Rectal smooth muscle tissue (tissue), 1 donor: ENCODE results near the gene EFNB3.

Experiments used
- H3K27ac ChIP-seq: one replicate; pipeline ENCODE4 v1.7.0; 2013; ENCODE audit warnings: low read depth, low read length, inconsistent platforms
- H3K27me3 ChIP-seq: one replicate; pipeline ENCODE4 v1.7.0; 2013; ENCODE audit warnings: low read length; ENCODE audit not compliant: control insufficient read depth, insufficient read depth
- H3K36me3 ChIP-seq: one replicate; pipeline ENCODE4 v1.7.0; 2013; ENCODE audit warnings: low read length; ENCODE audit not compliant: control insufficient read depth, insufficient read depth
- H3K4me1 ChIP-seq: one replicate; pipeline ENCODE4 v1.7.0; 2013; ENCODE audit warnings: low read length; ENCODE audit not compliant: control insufficient read depth, insufficient read depth
- H3K4me3 ChIP-seq: one replicate; pipeline ENCODE4 v1.7.0; 2013; ENCODE audit warnings: low read length
- H3K9ac ChIP-seq: one replicate; pipeline ENCODE4 v1.7.0; 2013; ENCODE audit warnings: low read length

Gene EFNB3

GRCh38 chr17:7705269-7706255, 560 bp downstream of the EFNB3 start:
- no peak overlapping the region for H3K9ac ChIP-seq
- H3K27me3 ChIP-seq = peaks cover 32% of the 10 kb centered on the region
- H3K4me3 ChIP-seq = no peak overlapping the region
- no peak overlapping the region for H3K27ac ChIP-seq
- peaks cover 3% of the 10 kb centered on the region for H3K36me3 ChIP-seq
- peaks cover 4% of the 10 kb centered on the region for H3K4me1 ChIP-seq

DNA sequence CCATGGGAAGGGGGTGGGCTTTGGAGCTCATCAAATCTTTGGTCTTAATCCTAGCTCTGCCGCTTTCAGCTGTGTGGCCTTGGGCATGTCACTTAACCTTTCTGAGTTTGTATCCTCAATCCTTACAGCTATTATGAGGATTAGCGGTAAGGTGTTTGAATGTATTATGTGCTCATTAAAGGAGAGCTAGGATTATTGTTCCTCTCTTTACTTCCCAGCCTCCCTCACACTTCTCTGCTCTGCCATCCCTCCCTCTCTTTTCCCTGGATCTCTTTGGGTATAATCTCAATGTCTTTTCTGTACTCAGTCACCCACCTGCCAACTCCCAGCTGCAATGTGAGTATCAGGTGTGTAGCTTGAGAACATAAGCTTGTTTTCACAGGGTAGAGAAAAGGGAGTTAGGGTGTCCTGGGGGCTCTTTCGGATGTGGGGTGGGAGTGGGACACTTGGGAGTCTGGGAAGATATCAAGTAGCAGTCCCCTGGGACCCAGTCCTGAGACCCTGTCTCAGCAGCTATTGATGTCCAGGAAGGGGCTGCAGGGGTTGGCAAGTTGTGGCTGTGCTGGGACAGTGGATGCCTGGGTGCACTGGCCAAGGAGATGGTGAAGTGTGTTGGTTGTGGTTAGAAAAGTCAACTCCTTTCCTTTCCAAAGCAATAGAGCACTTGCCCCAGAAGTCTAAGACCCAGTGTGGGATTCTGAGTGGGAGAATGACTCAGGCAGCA, 1.8 kb downstream of the EFNB3 start:
- peaks cover 33% of the 10 kb centered on the region for H3K27me3 ChIP-seq

GRCh38 chr17:7707446-7707845, 2.4 kb downstream of the EFNB3 start:
- H3K27ac ChIP-seq = no peak overlapping the region
- H3K4me3 ChIP-seq = no peak overlapping the region
- no peaks in the 10 kb centered on the region for H3K36me3 ChIP-seq
- peaks cover 38% of the 10 kb centered on the region for H3K27me3 ChIP-seq
- H3K4me1 ChIP-seq = peaks cover 4% of the 10 kb centered on the region
- H3K9ac ChIP-seq = no peak overlapping the region

More for the DNA sequence above, 1.8 kb downstream of the EFNB3 start:
- Histone ChIP-seq H3K36me3 (no peaks in the 10 kb centered on the region), H3K9ac (no peak overlapping the region), H3K27ac (no peak overlapping the region), H3K4me3 (no peak overlapping the region), H3K4me1 (peaks cover 4% of the 10 kb centered on the region)

DNA sequence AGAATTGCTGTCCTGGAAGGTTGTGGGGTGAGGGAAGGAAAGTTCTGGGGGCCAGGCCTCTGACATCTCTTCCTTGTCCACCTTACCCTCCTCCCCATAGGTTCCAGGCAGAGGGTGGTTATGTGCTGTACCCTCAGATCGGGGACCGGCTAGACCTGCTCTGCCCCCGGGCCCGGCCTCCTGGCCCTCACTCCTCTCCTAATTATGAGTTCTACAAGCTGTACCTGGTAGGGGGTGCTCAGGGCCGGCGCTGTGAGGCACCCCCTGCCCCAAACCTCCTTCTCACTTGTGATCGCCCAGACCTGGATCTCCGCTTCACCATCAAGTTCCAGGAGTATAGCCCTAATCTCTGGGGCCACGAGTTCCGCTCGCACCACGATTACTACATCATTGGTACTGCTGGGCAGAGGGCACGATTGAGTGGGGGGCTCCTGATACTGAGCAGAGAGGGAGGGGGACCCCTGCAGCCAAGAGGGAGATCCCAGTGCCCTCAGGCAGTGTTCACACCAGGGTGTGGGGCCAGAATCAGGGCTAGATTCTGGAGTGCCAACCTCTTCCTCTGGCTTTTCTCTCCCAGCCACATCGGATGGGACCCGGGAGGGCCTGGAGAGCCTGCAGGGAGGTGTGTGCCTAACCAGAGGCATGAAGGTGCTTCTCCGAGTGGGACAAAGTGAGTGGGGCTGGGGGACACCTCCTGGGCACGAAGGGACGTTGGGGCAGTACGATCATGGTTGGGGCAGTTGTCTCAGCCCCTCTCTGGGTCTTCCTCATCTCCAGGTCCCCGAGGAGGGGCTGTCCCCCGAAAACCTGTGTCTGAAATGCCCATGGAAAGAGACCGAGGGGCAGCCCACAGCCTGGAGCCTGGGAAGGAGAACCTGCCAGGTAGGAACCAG, 3.1 kb downstream of the EFNB3 start:
- no peak overlapping the region for H3K9ac ChIP-seq
- no peaks in the 10 kb centered on the region for H3K36me3 ChIP-seq
- H3K27ac ChIP-seq = no peak overlapping the region
- H3K4me1 ChIP-seq = peaks cover 4% of the 10 kb centered on the region
- no peak overlapping the region for H3K4me3 ChIP-seq
- H3K27me3 ChIP-seq = peaks cover 34% of the 10 kb centered on the region

GRCh38 chr17:7709031-7709430, 4.0 kb downstream of the EFNB3 start:
- Histone ChIP-seq H3K27ac (no peak overlapping the region), H3K4me1 (peaks cover 4% of the 10 kb centered on the region), H3K4me3 (no peak overlapping the region), H3K27me3 (peaks cover 29% of the 10 kb centered on the region), H3K9ac (no peak overlapping the region), H3K36me3 (no peaks in the 10 kb centered on the region)

GRCh38 chr17:7710301-7710700, 5.3 kb downstream of the EFNB3 start:
- Histone ChIP-seq H3K36me3 (no peaks in the 10 kb centered on the region), H3K4me3 (no peak overlapping the region), H3K9ac (no peak overlapping the region), H3K27me3 (peaks cover 25% of the 10 kb centered on the region), H3K27ac (no peak overlapping the region), H3K4me1 (no peaks in the 10 kb centered on the region)

DNA sequence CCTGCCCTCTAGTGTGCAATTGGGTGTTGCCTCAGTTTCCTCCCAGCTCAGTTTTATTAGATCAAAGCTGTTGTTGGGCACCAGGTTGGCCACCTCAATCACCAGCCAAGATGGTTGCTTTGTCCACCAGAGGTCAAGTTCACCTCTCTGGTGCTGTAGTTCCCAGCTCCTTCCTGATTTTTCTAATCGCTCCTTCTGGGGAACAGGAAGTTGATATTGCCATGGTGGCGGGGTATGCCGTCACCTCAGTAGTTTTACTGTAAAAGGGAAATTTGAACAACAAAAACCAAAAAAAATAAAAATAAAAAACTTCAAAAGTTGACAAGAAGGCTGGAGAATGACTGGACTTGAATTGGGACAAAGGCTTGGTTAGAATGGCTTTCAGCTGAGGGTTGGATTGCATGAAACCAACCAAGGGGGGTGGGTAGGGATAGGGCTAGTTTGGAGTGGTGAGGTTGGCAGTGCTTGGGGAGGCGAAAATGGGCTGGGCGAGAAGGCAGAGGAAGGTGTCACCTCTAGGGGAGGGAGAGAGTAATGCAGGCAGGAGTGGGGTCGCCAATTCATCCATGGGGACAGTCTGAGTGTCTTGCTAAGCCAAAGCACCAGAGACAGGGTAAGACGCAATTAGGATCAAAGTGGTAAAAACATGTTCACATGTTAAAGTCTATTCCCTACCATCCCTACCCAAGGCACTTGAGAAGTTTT, 6.2 kb downstream of the EFNB3 start:
- H3K4me1 ChIP-seq = no peaks in the 10 kb centered on the region
- H3K9ac ChIP-seq = no peak overlapping the region
- H3K4me3 ChIP-seq = no peak overlapping the region
- H3K27ac ChIP-seq = no peak overlapping the region
- no peaks in the 10 kb centered on the region for H3K36me3 ChIP-seq
- peaks cover 25% of the 10 kb centered on the region for H3K27me3 ChIP-seq

GRCh38 chr17:7712111-7712771, 7.2 kb downstream of the EFNB3 start:
- Histone ChIP-seq H3K4me1 (peaks cover 2% of the 10 kb centered on the region), H3K9ac (no peak overlapping the region), H3K27ac (no peak overlapping the region), H3K36me3 (no peaks in the 10 kb centered on the region), H3K4me3 (no peak overlapping the region), H3K27me3 (peaks cover 17% of the 10 kb centered on the region)

DNA sequence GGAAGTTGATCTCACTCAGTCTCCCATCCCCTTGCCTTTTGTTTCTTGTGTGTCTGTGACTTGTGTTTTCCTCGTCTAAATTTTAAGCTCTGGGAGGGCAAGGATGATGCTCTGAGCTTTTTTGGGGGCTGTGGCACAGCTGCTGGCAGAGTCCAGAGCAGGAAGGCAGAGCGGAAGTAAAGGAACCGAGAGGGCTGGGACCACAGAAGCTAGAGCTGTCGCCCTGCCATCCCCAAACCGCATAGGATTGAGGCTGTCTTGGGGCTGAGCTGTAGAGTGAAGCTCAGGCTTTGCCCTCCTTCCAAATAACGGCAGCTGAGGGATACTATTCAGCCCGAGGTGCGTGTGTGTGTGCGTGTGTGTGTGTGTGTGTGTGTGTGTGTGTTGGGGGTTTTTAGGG, 8.8 kb downstream of the EFNB3 start:
- peaks cover 17% of the 10 kb centered on the region for H3K27me3 ChIP-seq
- H3K27ac ChIP-seq = no peak overlapping the region
- H3K4me3 ChIP-seq = no peak overlapping the region
- no peaks in the 10 kb centered on the region for H3K36me3 ChIP-seq
- no peak overlapping the region for H3K9ac ChIP-seq
- H3K4me1 ChIP-seq = peaks cover 2% of the 10 kb centered on the region

GRCh38 chr17:7714721-7715594, 10.0 kb downstream of the EFNB3 start:
- H3K9ac ChIP-seq = no peak overlapping the region
- no peak overlapping the region for H3K27ac ChIP-seq
- no peaks in the 10 kb centered on the region for H3K36me3 ChIP-seq
- no peak overlapping the region for H3K4me3 ChIP-seq
- H3K27me3 ChIP-seq = peaks cover 20% of the 10 kb centered on the region
- peaks cover 2% of the 10 kb centered on the region for H3K4me1 ChIP-seq
